ENCODE results near the gene SWAP70. TPM values are rescaled to one million over a fixed set of nuclear protein-coding genes. Genes with fewer than 3 reads are reported as not detected.

The SWAP70 gene
- total RNA-seq, 2 donors from 2014 or later: 6.1 to 7.5 TPM

DNA sequence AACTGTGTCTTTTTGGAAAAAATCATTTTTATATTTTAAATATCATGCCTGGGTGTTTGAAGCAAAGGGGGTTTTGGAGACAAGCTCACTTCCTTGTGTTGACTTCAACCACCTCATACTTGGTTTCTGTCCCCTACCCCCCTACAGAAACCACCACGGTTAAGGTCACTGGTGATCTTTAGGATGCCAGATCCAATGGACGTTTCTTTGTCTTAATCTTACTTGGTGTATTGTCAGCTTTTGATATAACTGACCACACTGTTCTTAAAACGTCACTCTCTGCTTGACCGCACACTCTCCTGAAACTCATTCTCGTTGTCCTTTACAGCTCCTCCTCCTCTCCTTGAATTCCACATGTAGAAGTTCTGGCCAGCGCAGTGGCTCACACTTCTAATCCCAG is 34.8 kb upstream of the SWAP70 start:
- no peak for DNase-seq
- ATAC-seq: no peak
- peaks cover 3% of the 10 kb centered on the region for H3K4me1 Mint-ChIP-seq
- H3K27ac Mint-ChIP-seq: no peak overlapping the region
- H3K4me3 Mint-ChIP-seq: no peak overlapping the region
- H3K36me3 Mint-ChIP-seq (ENCODE audit: low read depth): no peaks in the 10 kb centered on the region
- H3K9me3 ChIP-seq (ENCODE audit: control insufficient read depth, low read length, poor library complexity, severe bottlenecking): no peaks in the 10 kb centered on the region
- H3K27me3 Mint-ChIP-seq: peaks cover 16% of the 10 kb centered on the region

DNA sequence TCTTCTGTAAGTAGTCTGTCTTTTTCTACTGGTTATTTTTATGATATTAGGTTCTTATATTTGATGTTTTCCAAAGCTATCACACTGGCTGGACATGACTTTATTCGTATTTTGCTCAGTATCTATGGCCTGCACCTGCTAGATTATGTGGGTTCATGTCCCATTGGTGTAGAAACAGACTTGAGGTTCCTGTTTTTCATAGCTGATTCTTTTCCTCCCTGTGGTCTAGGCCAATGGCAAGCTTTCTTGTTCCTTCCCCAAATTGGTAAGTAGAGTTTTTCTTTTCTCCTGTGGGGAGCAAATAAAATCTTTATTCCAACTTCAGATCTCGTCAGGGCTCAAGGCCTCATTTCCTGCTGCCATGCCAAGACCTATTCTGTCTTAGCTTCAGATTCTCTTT is 30.2 kb upstream of the SWAP70 start:
- ATAC-seq: no peak
- no peaks in the 10 kb centered on the region for H3K4me1 Mint-ChIP-seq
- DNase-seq: no peak
- no peaks in the 10 kb centered on the region for H3K9me3 ChIP-seq (ENCODE audit: control insufficient read depth, low read length, poor library complexity, severe bottlenecking)
- H3K27me3 Mint-ChIP-seq: peaks cover 9% of the 10 kb centered on the region
- H3K27ac Mint-ChIP-seq: no peak overlapping the region
- H3K4me3 Mint-ChIP-seq: no peak overlapping the region
- H3K36me3 Mint-ChIP-seq (ENCODE audit: low read depth): no peaks in the 10 kb centered on the region

GRCh38 chr11:9636691-9637090 is 27.2 kb upstream of the SWAP70 start:
- H3K27ac Mint-ChIP-seq: no peak overlapping the region
- DNase-seq (no peak), ATAC-seq (no peak)
- H3K9me3 ChIP-seq (ENCODE audit: control insufficient read depth, low read length, poor library complexity, severe bottlenecking): no peaks in the 10 kb centered on the region
- H3K27me3 Mint-ChIP-seq: peaks cover 9% of the 10 kb centered on the region
- H3K4me1 Mint-ChIP-seq: peaks cover 2% of the 10 kb centered on the region
- H3K36me3 Mint-ChIP-seq (ENCODE audit: low read depth): no peaks in the 10 kb centered on the region
- H3K4me3 Mint-ChIP-seq: no peak overlapping the region

DNA sequence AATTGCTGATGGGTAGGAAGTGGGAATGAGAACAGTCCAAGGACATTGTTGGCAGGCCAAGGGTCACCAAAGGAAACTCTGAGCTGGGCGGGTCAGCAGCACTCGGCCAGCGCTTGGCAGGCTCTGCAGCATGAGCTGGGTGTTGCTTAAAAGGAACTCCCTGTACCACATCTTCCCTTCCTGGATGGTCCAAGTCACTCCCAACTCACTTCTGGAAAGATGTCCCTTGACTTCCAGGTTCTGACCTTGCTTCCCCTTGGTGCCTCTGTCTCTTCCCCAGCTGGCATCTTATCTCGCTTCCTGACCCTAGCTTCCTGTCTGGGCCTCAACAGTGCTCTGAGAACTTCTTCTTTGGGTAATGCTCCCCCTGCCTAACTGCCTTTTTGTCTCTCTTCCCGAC is 24.8 kb upstream of the SWAP70 start:
- no peak overlapping the region for H3K27ac Mint-ChIP-seq

DNA sequence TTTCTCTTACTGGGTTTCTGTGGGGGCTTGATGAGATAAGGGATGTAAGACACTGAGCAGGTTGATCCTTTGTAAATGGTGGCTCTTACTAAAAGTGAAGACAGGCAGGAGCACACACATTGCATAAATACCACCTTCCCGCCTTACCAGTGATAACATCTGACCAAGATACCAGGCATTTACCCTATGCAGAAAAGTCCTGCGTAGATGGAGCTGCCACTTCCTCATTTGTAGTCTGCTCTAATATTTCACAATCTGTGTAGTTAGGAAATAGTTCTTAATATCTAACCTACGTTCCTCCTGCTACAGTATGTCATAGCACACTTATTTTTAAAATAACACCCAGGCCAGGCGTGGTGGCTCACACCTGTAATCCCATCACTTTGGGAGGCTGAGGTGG is 23.9 kb upstream of the SWAP70 start:
- Mint-ChIP-seq H3K4me1 (peaks cover 2% of the 10 kb centered on the region), H3K27ac (no peak overlapping the region), H3K27me3 (peaks cover 15% of the 10 kb centered on the region), H3K4me3 (no peak overlapping the region), H3K36me3 (ENCODE audit: low read depth) (peaks cover 2% of the 10 kb centered on the region)
- ATAC-seq (peak; percentile 36), DNase-seq (no peak)
- no peaks in the 10 kb centered on the region for H3K9me3 ChIP-seq (ENCODE audit: control insufficient read depth, low read length, poor library complexity, severe bottlenecking)

More for the DNA sequence above, 24.8 kb upstream of the SWAP70 start:
- H3K4me1 Mint-ChIP-seq: peaks cover 2% of the 10 kb centered on the region
- H3K27me3 Mint-ChIP-seq: peaks cover 9% of the 10 kb centered on the region
- no peak for DNase-seq
- ATAC-seq: no peak
- H3K36me3 Mint-ChIP-seq (ENCODE audit: low read depth): no peaks in the 10 kb centered on the region
- no peak overlapping the region for H3K4me3 Mint-ChIP-seq
- no peaks in the 10 kb centered on the region for H3K9me3 ChIP-seq (ENCODE audit: control insufficient read depth, low read length, poor library complexity, severe bottlenecking)

- Mint-ChIP-seq H3K4me1 (peaks cover 2% of the 10 kb centered on the region), H3K27me3 (peaks cover 11% of the 10 kb centered on the region), H3K36me3 (ENCODE audit: low read depth) (peaks cover 4% of the 10 kb centered on the region), H3K27ac (no peak overlapping the region), H3K4me3 (no peak overlapping the region)
- no peaks in the 10 kb centered on the region for H3K9me3 ChIP-seq (ENCODE audit: control insufficient read depth, low read length, poor library complexity, severe bottlenecking)
- ATAC-seq (no peak), DNase-seq (no peak)
Measured at GRCh38 chr11:9642894-9643293, 21.0 kb upstream of the SWAP70 start.

DNA sequence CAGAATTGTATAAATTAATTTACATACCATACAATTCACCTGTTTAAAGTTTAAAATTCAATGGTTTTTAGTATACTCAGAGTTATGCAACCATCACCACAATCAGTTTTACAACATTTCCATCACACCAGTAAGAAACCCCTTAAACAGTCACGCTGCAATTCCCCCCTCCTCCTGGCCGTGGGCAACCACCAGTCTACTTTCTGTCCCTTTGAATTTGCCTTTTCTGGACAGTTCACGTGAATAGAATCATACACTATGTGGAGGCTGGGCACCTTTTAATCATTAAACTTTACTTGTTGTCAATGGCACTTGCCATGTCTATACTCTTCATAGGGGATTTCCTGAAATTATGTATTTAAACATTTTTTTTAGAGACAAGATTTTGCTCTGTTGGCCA is 20.1 kb upstream of the SWAP70 start:
- Mint-ChIP-seq H3K4me1 (peaks cover 2% of the 10 kb centered on the region), H3K27me3 (peaks cover 11% of the 10 kb centered on the region), H3K4me3 (no peak overlapping the region), H3K36me3 (ENCODE audit: low read depth) (peaks cover 6% of the 10 kb centered on the region), H3K27ac (no peak overlapping the region)
- ATAC-seq (no peak), DNase-seq (no peak)
- no peaks in the 10 kb centered on the region for H3K9me3 ChIP-seq (ENCODE audit: control insufficient read depth, low read length, poor library complexity, severe bottlenecking)

GRCh38 chr11:9645881-9646280 is 18.0 kb upstream of the SWAP70 start:
- peaks cover 6% of the 10 kb centered on the region for H3K36me3 Mint-ChIP-seq (ENCODE audit: low read depth)
- ATAC-seq (no peak), DNase-seq (no peak)
- no peak overlapping the region for H3K27ac Mint-ChIP-seq
- H3K27me3 Mint-ChIP-seq: peaks cover 6% of the 10 kb centered on the region
- no peaks in the 10 kb centered on the region for H3K4me1 Mint-ChIP-seq
- no peaks in the 10 kb centered on the region for H3K9me3 ChIP-seq (ENCODE audit: control insufficient read depth, low read length, poor library complexity, severe bottlenecking)
- H3K4me3 Mint-ChIP-seq: no peak overlapping the region

GRCh38 chr11:9646324-9646723 is 17.6 kb upstream of the SWAP70 start:
- Mint-ChIP-seq H3K27ac (no peak overlapping the region), H3K36me3 (ENCODE audit: low read depth) (peaks cover 6% of the 10 kb centered on the region), H3K4me3 (no peak overlapping the region), H3K4me1 (no peaks in the 10 kb centered on the region), H3K27me3 (peaks cover 6% of the 10 kb centered on the region)
- DNase-seq (no peak), ATAC-seq (no peak)
- H3K9me3 ChIP-seq (ENCODE audit: control insufficient read depth, low read length, poor library complexity, severe bottlenecking): no peaks in the 10 kb centered on the region

DNA sequence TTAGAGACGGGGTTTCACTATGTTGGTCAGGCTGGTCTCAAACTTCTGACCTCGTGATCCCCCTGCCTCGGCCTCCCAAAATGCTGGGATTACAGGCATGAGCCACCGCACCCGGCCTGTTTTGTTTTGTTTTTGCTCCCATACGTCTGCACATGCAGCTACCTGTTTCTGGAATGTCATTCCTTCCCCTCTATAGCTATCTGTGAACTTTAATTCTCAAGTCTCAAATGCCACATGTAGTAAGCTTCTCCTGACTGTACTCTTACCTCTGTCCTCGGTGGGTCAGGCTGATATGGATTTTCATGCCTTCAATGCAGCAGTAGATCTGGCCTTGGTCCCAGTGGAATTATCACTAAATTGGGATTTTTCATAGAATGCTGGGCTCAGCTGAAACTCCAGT is 12.4 kb upstream of the SWAP70 start:
- no peaks in the 10 kb centered on the region for H3K4me1 Mint-ChIP-seq
- no peak for DNase-seq
- ATAC-seq: no peak
- peaks cover 4% of the 10 kb centered on the region for H3K36me3 Mint-ChIP-seq (ENCODE audit: low read depth)
- H3K27ac Mint-ChIP-seq: no peak overlapping the region
- H3K27me3 Mint-ChIP-seq: peaks cover 4% of the 10 kb centered on the region
- H3K9me3 ChIP-seq (ENCODE audit: control insufficient read depth, low read length, poor library complexity, severe bottlenecking): no peaks in the 10 kb centered on the region
- no peak overlapping the region for H3K4me3 Mint-ChIP-seq

- ATAC-seq (no peak), DNase-seq (no peak)
- Mint-ChIP-seq H3K36me3 (ENCODE audit: low read depth) (peaks cover 4% of the 10 kb centered on the region), H3K4me1 (no peaks in the 10 kb centered on the region), H3K4me3 (no peak overlapping the region), H3K27ac (no peak overlapping the region), H3K27me3 (peaks cover 4% of the 10 kb centered on the region)
- H3K9me3 ChIP-seq (ENCODE audit: control insufficient read depth, low read length, poor library complexity, severe bottlenecking): no peaks in the 10 kb centered on the region
Measured at GRCh38 chr11:9651899-9652748, 11.8 kb upstream of the SWAP70 start.

DNA sequence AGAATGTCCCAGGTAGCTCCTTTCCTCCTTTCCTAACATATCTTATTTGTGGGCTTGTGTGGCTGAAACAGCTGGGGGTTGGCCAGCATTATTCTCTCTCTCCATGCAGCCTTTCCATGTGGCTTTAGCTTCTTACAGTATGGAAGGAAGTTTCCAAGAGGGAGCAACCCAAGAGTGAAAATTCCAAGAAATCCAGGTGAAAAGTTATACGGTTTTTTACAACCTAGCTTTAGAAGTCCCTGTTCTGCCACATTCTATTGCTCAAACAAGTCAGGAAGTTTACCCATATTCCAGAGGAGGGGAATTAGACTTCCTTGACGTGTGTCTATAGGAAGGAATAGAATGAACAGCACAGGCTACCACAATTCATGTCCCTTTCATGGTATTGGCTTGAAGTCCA is 10.0 kb upstream of the SWAP70 start:
- ATAC-seq (no peak), DNase-seq (no peak)
- Mint-ChIP-seq H3K27ac (no peak overlapping the region), H3K4me1 (no peaks in the 10 kb centered on the region), H3K4me3 (no peak overlapping the region), H3K27me3 (peaks cover 6% of the 10 kb centered on the region), H3K36me3 (ENCODE audit: low read depth) (peaks cover 2% of the 10 kb centered on the region)
- no peaks in the 10 kb centered on the region for H3K9me3 ChIP-seq (ENCODE audit: control insufficient read depth, low read length, poor library complexity, severe bottlenecking)

GRCh38 chr11:9656864-9657263 is 7.0 kb upstream of the SWAP70 start:
- Mint-ChIP-seq H3K4me3 (no peak overlapping the region), H3K27me3 (peaks cover 14% of the 10 kb centered on the region), H3K36me3 (ENCODE audit: low read depth) (peaks cover 2% of the 10 kb centered on the region), H3K27ac (no peak overlapping the region), H3K4me1 (no peaks in the 10 kb centered on the region)
- ATAC-seq (no peak), DNase-seq (no peak)
- no peaks in the 10 kb centered on the region for H3K9me3 ChIP-seq (ENCODE audit: control insufficient read depth, low read length, poor library complexity, severe bottlenecking)

DNA sequence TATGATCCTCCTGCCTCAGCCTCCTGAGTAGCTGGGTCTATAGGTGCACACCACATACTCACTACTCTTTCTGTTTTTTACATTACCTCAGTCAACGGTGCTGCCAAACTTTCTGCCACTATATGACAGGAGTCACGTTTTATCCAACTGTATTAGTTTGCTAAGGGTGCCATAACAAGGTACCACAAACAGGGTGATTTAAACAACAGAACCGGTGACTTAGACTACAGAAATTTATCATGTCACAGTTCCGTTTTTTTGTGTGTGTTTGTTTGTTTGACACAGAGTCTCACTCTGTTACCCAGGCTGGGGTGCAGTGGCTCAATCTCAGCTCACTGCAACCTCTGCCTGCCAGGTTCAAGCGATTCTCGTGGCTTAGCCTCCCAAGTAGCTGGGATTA is 6.3 kb upstream of the SWAP70 start:
- H3K27ac Mint-ChIP-seq: no peak overlapping the region
- peaks cover 2% of the 10 kb centered on the region for H3K36me3 Mint-ChIP-seq (ENCODE audit: low read depth)
- DNase-seq (no peak), ATAC-seq (no peak)
- H3K27me3 Mint-ChIP-seq: peaks cover 19% of the 10 kb centered on the region
- no peaks in the 10 kb centered on the region for H3K4me1 Mint-ChIP-seq
- H3K4me3 Mint-ChIP-seq: no peak overlapping the region
- no peaks in the 10 kb centered on the region for H3K9me3 ChIP-seq (ENCODE audit: control insufficient read depth, low read length, poor library complexity, severe bottlenecking)

Measured in T-helper 17 cell (primary cell).